ENCODE data around the gene CHRM5.
A peak's percentile ranks its signal among the peaks of the same experiment; 100 is the strongest.
"Not testable (repeated sequence)": the region's sequence is repeated elsewhere in the genome, so short reads cannot be mapped to it uniquely, and the experiment has no call there.

Gene CHRM5

GRCh38 chr15:34043813-34044212 lies 75.5 kb downstream of the CHRM5 start:
- DNase-seq, result no peak

- no peak for DNase-seq
Observed at GRCh38 chr15:34046471-34047145, 78.3 kb downstream of the CHRM5 start.

DNA sequence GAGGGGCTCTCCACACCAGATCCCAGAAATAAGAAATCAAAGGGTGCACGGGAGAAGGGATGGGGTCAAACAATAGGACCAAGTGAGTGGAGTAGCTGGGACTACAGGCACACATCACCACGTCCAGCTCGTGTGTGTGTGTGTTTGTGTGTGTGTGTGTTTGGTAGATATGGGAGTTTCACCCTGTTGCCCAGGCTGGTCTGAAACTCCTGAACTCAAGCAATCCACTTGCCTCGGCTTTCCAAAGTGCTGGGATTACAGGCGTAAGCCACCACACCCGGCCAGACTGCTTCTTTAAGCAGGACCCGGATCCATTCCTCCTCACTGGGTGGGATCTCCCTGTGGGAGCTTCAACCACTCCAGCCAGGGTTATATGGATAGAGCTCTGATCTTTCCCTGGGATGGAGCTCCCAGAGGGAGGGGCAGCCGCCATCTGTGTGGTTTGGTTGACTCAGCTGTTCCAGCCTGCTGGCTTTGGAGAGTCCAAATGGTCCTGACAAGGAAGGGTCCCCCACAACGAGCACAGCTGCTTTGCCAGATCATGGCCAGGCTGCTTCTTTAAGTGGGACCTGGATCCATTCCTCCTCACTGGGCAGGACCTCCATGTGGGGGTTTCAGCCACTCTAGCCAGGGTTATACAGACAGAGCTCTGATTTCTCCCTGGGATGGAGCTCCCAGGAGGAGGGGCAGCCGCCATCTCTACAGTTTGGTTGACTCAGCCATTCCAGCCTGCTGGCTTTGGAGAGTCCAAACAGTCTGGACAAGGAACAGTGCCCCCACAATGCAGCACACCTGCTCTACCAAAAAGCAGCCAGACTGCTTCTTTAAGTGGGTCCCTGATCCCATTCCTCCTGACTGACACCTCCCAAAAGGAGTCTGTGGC lies 79.8 kb downstream of the CHRM5 start:
- no peak for DNase-seq

GRCh38 chr15:34049112-34049511 lies 80.8 kb downstream of the CHRM5 start:
- DNase-seq, result no peak

DNA sequence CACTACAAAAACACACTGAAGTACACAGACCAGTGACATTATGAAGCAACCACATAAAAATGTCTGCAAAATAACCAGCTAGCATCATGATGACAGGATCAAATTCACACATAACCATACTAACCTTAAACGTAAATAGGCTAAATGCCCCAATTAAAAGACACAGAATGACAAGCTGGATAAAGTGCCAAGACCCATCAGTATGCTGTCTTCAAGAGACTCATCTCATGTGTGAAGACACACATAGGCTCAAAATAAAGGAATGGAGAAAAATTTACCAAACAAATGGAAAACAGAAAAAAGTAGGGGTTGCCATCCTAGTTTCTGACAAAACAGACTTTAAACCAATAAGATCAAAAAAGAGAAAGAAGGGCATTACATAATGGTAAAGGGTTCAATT lies 82.1 kb downstream of the CHRM5 start:
- not testable (repeated sequence) for DNase-seq

DNA sequence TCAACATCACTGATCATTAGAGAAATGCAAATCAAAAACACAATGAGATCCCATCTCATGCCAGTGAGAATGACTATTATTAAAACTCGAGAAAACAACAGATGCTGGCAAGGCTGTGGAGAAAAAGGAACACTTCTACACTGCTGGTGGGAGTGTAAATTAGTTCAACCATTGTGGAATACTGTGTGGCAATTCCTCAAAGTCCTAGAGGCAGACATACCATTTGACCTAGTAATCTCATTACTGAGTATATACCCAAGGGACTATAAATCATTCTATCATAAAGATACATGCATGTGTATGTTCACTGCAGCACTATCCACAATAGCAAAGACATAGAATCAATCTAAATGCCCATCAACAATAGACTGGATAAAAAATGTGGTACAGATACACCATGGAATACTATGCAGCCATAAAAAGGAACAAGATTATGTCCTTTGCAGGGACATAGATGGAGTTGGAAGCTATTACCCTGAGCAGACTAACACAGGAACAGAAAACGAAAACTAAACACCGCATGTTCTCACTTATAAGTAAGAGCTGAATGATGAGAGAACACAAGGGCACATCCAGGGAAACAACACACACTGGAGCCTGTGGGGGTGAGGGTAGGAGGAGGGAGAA lies 85.9 kb downstream of the CHRM5 start:
- no peak for DNase-seq

GRCh38 chr15:34055868-34056595 lies 87.7 kb downstream of the CHRM5 start:
- no peak for DNase-seq

GRCh38 chr15:34056911-34057310 lies 88.6 kb downstream of the CHRM5 start:
- DNase-seq, result no peak

DNA sequence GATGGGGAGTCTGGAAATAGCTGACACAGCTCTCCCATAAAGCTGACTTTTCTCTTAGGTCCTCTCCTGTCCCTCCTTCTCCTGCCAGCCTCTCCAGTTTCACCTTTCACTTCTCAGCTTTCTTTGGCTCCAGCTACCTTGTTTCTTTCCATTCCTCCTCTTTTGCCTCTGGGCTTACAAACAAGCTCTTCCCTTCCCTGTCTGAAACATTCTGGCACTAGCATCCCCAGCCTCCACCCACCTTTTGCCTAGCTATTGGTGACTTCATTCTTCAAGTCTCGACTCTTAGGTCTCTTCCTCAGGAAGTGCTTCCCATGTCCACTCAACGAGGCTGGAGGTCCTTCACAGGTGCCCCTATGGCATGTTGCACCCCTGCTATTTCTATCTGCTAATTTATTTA lies 91.2 kb downstream of the CHRM5 start:
- DNase-seq, result no peak

GRCh38 chr15:34059946-34060345 lies 91.6 kb downstream of the CHRM5 start:
- no peak for DNase-seq

GRCh38 chr15:34064438-34064837 lies 96.1 kb downstream of the CHRM5 start:
- DNase-seq, result no peak

- no peak for DNase-seq
Observed at GRCh38 chr15:34065261-34065660, 97.0 kb downstream of the CHRM5 start.

- DNase-seq, result no peak
Observed at GRCh38 chr15:34065941-34066340, 97.6 kb downstream of the CHRM5 start.

DNA sequence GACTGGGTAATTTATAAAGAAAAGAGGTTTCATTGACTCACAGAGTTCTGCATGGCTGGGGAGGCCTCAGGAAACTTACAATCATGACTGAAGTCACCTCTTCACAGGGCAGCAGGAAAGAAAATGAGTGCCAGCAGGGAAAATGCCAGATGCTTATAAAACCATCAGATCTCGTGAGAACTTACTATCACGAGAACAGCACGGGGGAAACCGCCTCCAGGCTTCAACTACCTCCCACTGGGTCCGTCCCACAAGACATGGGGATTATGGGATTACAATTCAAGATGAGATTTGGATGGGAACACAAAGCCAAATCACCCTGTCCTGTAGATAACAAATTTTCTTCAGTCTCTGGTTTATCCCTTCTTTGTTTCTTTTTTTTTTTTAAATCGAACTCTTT lies 101.7 kb downstream of the CHRM5 start:
- DNase-seq, result no peak

- no peak for DNase-seq
Observed at GRCh38 chr15:34076785-34077184, 108.5 kb downstream of the CHRM5 start.

- no peak for DNase-seq
Observed at GRCh38 chr15:34078900-34079299, 110.6 kb downstream of the CHRM5 start.

- no peak for DNase-seq
Observed at GRCh38 chr15:34079904-34080303, 111.6 kb downstream of the CHRM5 start.

DNA sequence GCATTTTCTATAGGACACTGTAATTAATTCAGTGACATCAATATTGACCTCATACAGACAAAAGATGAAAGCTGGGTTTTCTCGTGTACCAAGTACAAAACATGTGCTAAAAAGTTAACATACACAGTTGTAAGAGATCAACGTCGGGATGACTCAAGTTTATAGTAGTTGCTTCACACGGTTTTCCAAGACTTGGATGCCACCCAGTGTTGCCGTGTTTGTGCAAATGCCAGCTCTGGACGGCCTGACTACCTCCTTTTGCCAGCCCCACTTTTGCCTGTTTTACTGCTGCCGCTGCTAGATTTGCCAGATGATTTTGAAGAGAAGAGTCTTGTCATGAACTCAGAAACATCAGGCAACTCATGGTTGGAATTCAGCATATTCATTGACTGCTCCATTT lies 115.8 kb downstream of the CHRM5 start:
- DNase-seq, result no peak

GRCh38 chr15:34085746-34086145 lies 117.4 kb downstream of the CHRM5 start:
- DNase-seq, result no peak

GRCh38 chr15:34099914-34100313 lies 131.6 kb downstream of the CHRM5 start:
- DNase-seq, result no peak

- DNase-seq, result peak; percentile 92
Observed at GRCh38 chr15:34101366-34102174, 133.3 kb downstream of the CHRM5 start, which contains the start of the genes EMC7 and PGBD4. TSS of gene EMC7 (minus strand) at chr15:34101862. CDS start at chr15:34101839, 23 bp downstream. TSS of gene PGBD4 (plus strand) at chr15:34102083. CDS start at chr15:34102532, 449 bp downstream.

All from NCI-H748 treated with DMSO at 0.1 percent for 48 hours (cell line).